Mucosa of descending colon (tissue), 3 donors: Measurements from ENCODE around the gene ADIPOR2. TPM values are rescaled to one million over a fixed set of nuclear protein-coding genes. Genes with fewer than 3 reads are reported as not detected.

Experiments
- ATAC-seq: fragments of 200-7000 bp; cut with Tn5 transposase; one replicate; pipeline ENCODE4 v1.9.1; 2020; ENCODE audit warnings: mild to moderate bottlenecking, moderate library complexity
- DNase-seq, 3 donors: peaks; one replicate each; pipeline ENCODE4 v3.0.0-alpha.2; 2020
- H3K36me3 ChIP-seq: fragments of 200-600 bp; one replicate; pipeline ENCODE4 v1.8.0; 2021; ENCODE audit warnings: low read depth, mild to moderate bottlenecking
- H3K4me1 ChIP-seq: fragments of 200-600 bp; one replicate; pipeline ENCODE4 v1.8.0; 2021; ENCODE audit warnings: low read depth, mild to moderate bottlenecking
- H3K4me3 ChIP-seq: fragments of 200-600 bp; one replicate; pipeline ENCODE4 v1.8.0; 2021; ENCODE audit warnings: mild to moderate bottlenecking
- H3K9me3 ChIP-seq: fragments of 200-600 bp; one replicate; pipeline ENCODE4 v1.8.0; 2021; ENCODE audit warnings: mild to moderate bottlenecking
- intact Hi-C, 2 donors: fragments of 100-400 bp; cut with DNase I in 1 of 2; cut with micrococcal nuclease in 1 of 2; formaldehyde crosslinking; loops; one replicate each; pipeline versions ENCODE4 v1.11.0 to v1.11.1; 2022; cut with DNase I, micrococcal nuclease
- total RNA-seq, 3 donors: library from RNA; stranded (reverse); fragmentation: NEBNext Ultra II Directional in 2 of 3; extraction: Animal tissue kit (Norgen Biotek cat#: 25700) in 2 of 3; gene quantifications; one replicate each; pipeline versions ENCODE4 v1.2.1 to v1.2.4, GENCODE V29; 2021 to 2023
- TF ChIP-seq, protein P1 (sequence below): fragments of 200-600 bp; IDR thresholded peaks from one replicate; pipeline ENCODE4 v1.8.0; 2022; ENCODE audit warnings: antibody characterized with exemption, mild to moderate bottlenecking
- donor health status: DM: no; HTN: no; CAD: no; lungs with moderate emphysema.
- donor health status: DM: no; HTN: no; CAD: no.
- donor health status: DM: no; HTN: yes; CAD: no.

The ADIPOR2 gene
- total RNA-seq, 3 donors from 2014 or later = 76.1 to 119 (median 98.5) TPM

GRCh38 chr12:1666685-1667162 is 24.1 kb upstream of the ADIPOR2 start:
- H3K36me3 ChIP-seq = no peaks in the 10 kb centered on the region
- H3K4me3 ChIP-seq = no peak overlapping the region
- DNase-seq (peak in 1 of 3 donors; percentile 79), ATAC-seq (peak; percentile 25)
- H3K4me1 ChIP-seq = peaks cover 39% of the 10 kb centered on the region
- intact Hi-C loops = no loop called here
- TF ChIP-seq, protein P1, sequence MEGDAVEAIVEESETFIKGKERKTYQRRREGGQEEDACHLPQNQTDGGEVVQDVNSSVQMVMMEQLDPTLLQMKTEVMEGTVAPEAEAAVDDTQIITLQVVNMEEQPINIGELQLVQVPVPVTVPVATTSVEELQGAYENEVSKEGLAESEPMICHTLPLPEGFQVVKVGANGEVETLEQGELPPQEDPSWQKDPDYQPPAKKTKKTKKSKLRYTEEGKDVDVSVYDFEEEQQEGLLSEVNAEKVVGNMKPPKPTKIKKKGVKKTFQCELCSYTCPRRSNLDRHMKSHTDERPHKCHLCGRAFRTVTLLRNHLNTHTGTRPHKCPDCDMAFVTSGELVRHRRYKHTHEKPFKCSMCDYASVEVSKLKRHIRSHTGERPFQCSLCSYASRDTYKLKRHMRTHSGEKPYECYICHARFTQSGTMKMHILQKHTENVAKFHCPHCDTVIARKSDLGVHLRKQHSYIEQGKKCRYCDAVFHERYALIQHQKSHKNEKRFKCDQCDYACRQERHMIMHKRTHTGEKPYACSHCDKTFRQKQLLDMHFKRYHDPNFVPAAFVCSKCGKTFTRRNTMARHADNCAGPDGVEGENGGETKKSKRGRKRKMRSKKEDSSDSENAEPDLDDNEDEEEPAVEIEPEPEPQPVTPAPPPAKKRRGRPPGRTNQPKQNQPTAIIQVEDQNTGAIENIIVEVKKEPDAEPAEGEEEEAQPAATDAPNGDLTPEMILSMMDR = no peak
- no peaks in the 10 kb centered on the region for H3K9me3 ChIP-seq

DNA sequence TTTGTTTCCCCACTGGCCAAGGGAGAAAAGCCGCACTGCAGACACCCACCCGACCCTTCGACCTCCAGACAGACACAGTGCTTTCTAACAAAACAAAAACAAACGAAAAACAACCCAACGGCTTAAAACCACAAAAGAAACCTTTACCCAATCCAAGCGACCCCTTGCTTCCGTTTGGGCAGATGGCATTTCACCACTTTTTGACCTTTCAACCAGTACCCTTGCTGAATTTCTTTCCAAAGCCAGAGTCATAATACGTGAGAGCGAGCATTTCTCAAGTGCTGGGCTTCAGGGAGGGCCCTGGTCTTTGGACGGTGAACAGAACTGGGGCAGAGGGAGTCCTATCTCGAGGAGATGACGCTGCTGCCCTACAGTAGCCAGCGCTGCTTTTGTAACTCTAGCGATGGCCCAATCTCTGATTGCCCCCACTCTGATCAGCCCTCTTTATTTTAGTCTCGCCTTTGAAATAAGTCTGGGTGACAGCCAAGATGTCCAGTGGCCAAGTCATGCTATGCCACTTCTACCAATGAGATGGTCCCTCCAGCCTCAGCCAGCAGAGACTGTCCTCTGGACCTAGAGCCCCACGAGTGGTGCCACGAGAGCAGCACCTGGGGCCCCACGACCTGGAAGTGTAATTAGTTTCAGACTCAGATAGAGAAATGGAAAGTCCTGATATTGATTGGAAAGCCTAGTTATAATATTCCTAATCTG is 21.9 kb upstream of the ADIPOR2 start:
- Histone ChIP-seq H3K36me3 (no peaks in the 10 kb centered on the region), H3K4me3 (no peak overlapping the region), H3K9me3 (no peaks in the 10 kb centered on the region), H3K4me1 (peaks cover 37% of the 10 kb centered on the region)
- ATAC-seq = no peak
- intact Hi-C loops = no loop called here
- TF ChIP-seq, protein P1 = no peak
- DNase-seq = peak in 1 of 3 donors; percentile 38

GRCh38 chr12:1670358-1671268 is 20.3 kb upstream of the ADIPOR2 start:
- intact Hi-C loops = no loop called here
- H3K36me3 ChIP-seq = no peaks in the 10 kb centered on the region
- peaks cover 37% of the 10 kb centered on the region for H3K4me1 ChIP-seq
- TF ChIP-seq, protein P1 = no peak
- DNase-seq = peak; percentile 80 to 87 (median 83)
- peak; percentile 94 for ATAC-seq
- H3K4me3 ChIP-seq = no peak overlapping the region
- no peaks in the 10 kb centered on the region for H3K9me3 ChIP-seq

- intact Hi-C loops = no loop called here
- no peaks in the 10 kb centered on the region for H3K9me3 ChIP-seq
- H3K4me1 ChIP-seq = no peaks in the 10 kb centered on the region
- H3K36me3 ChIP-seq = no peaks in the 10 kb centered on the region
- TF ChIP-seq, protein P1 = no peak
- no peak overlapping the region for H3K4me3 ChIP-seq
- DNase-seq (no peak), ATAC-seq (no peak)
Measured at GRCh38 chr12:1676043-1676442, 14.8 kb upstream of the ADIPOR2 start.

DNA sequence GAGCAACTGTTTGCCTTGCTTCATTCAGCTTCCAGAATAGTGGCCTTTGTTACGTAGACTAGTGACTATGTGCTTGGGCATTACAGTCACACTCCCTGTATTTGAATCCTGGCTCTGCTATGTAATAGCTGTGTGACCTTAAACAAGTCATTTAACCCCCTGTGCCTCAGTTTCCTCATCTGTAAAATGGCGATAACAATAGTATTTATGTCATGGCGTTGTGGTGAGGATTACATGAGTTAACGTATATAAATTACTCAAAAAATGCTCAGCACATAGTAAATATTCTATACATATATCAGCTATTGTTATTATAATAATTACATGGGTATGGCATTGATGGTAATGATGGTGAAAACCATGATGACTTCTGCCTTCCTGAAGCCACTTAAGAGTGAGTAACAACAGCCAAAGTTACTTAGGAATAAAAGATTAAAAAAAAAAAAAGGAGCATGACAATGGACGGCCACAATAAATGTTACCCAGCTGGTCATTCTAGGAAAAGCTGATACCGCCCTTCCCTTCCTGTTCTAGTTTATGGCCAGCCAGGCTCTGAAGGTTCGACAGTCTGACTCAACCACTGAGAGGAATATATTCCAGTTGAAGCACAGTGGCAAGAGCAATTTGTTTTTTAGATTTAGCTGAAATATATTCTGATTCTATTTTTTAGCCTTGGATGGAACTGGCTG is 9.9 kb upstream of the ADIPOR2 start:
- ATAC-seq (peak; percentile 100), DNase-seq (peak in 1 of 3 donors; percentile 55)
- intact Hi-C loops = no loop called here
- TF ChIP-seq, protein P1 = no peak
- no peaks in the 10 kb centered on the region for H3K9me3 ChIP-seq
- H3K4me1 ChIP-seq = no peaks in the 10 kb centered on the region
- no peaks in the 10 kb centered on the region for H3K36me3 ChIP-seq
- H3K4me3 ChIP-seq = no peak overlapping the region
